Gastrocnemius medialis (tissue), 4 donors: ENCODE data around the gene AGPS. TPM values are rescaled to one million over a fixed set of nuclear protein-coding genes. Genes with fewer than 3 reads are reported as not detected.
"Not testable (repeated sequence)": the region's sequence is repeated elsewhere in the genome, so short reads cannot be mapped to it uniquely, and the experiment has no call there.

ENCODE experiments used
- ATAC-seq, 2 donors: fragments of 150-250 bp; one replicate each; pipeline ENCODE4 v1.9.1; 2016
- DNase-seq, 2 donors: peaks; one replicate each; pipeline ENCODE4 v3.0.0-alpha.2; 2019
- H3K27ac ChIP-seq, 4 donors: fragments of 200-600 bp; sonication (generic); 1 replicate in 1 of 4; 2 replicates in 3 of 4; pipeline ENCODE4 v1.5.1; 2016 to 2018; ENCODE audit warnings: mild to moderate bottlenecking in 2 of 4, moderate library complexity in 1 of 4
- H3K27me3 ChIP-seq, 3 donors: fragments of 200-600 bp; sonication (generic) in 2 of 3; 1 replicate in 1 of 3; 2 replicates in 2 of 3; pipeline versions ENCODE4 v1.5.1 to v1.6.0; 2016 to 2019; ENCODE audit warnings: mild to moderate bottlenecking in 1 of 3, moderate library complexity in 1 of 3
- H3K36me3 ChIP-seq, 2 donors: fragments of 200-600 bp; sonication (generic) in 1 of 2; one replicate each; pipeline ENCODE4 v1.5.1; 2017 to 2018
- H3K4me1 ChIP-seq, 2 donors: fragments of 200-600 bp; sonication (generic) in 1 of 2; one replicate each; pipeline ENCODE4 v1.5.1; 2016 to 2017; ENCODE audit warnings: mild to moderate bottlenecking in 2 of 2
- H3K4me3 ChIP-seq, 4 donors: fragments of 200-600 bp; sonication (generic) in 3 of 4; 1 replicate in 1 of 4; 2 replicates in 3 of 4; pipeline ENCODE4 v1.5.1; 2016 to 2019; ENCODE audit warnings: mild to moderate bottlenecking in 2 of 4
- H3K9me3 ChIP-seq, 3 donors: fragments of 200-600 bp; sonication (generic) in 2 of 3; 1 replicate in 1 of 3; 2 replicates in 2 of 3; pipeline ENCODE4 v1.5.1; 2016 to 2019
- CTCF ChIP-seq, 5 experiments: fragments of 450-650 bp in 3 of 5; fragments of 200-600 bp in 2 of 5; sonication (generic) in 2 of 5; IDR thresholded peaks in 4 of 5; conservative IDR thresholded peaks in 1 of 5; 1 replicate in 4 of 5; 2 replicates in 1 of 5; pipeline ENCODE4 v1.5.1; 2016 to 2019; ENCODE audit warnings: antibody characterized with exemption in 5 of 5, mild to moderate bottlenecking in 3 of 5, moderate library complexity in 3 of 5
- POLR2A ChIP-seq, 2 donors: fragments of 450-650 bp; IDR thresholded peaks; one replicate each; pipeline ENCODE4 v1.6.1; 2017; ENCODE audit warnings: antibody characterized with exemption in 2 of 2, mild to moderate bottlenecking in 2 of 2, moderate library complexity in 2 of 2
- in situ Hi-C, 4 donors: fragments of 200-750 bp; cut with MboI; loops; one replicate each; pipeline versions ENCODE4 v1.15.0 to v1.8.0; 2017; ENCODE audit warnings: low sequenced_read_pairs in 4 of 4
- intact Hi-C: fragments of 100-400 bp; cut with DNase I; formaldehyde crosslinking; loops from one replicate; pipeline ENCODE4 v1.15.1; 2023; ENCODE audit warnings: low total_unique reads
- total RNA-seq, 4 donors: library from RNA; depleted of rRNA; stranded (reverse); fragments of >200 nt; gene quantifications; one replicate each; pipeline versions ENCODE4 v1.1.0 to v1.2.3, GENCODE V29; 2016

AGPS gene
- total RNA-seq, 4 donors from 2014 or later: 23.1 to 30.9 (median 26.2) TPM

GRCh38 chr2:177347570-177347969 is 45.0 kb upstream of the AGPS start:
- no peak overlapping the region for H3K27ac ChIP-seq
- DNase-seq (no peak), ATAC-seq (no peak)
- no peak overlapping the region for H3K4me3 ChIP-seq
- H3K4me1 ChIP-seq: no peaks in the 10 kb centered on the region
- in situ Hi-C loops: loop anchor here in 2 of 4 donors (25.0 kb wide), 2 partner anchors 265 to 390 kb away; a partner anchor contains a TSS
- intact Hi-C loops: no loop called here
- no peaks in the 10 kb centered on the region for H3K9me3 ChIP-seq
- H3K36me3 ChIP-seq: no peaks in the 10 kb centered on the region
- no peak for TF ChIP-seq CTCF (IDR thresholded peaks at IDR 0.05 in 4 of 5, conservative IDR thresholded peaks at IDR 0.05 in 1 of 5)
- TF ChIP-seq POLR2A (IDR thresholded peaks at IDR 0.05): no peak
- no peaks in the 10 kb centered on the region for H3K27me3 ChIP-seq

GRCh38 chr2:177348118-177348654 is 44.4 kb upstream of the AGPS start:
- Histone ChIP-seq H3K4me3 (no peak overlapping the region), H3K4me1 (no peaks in the 10 kb centered on the region), H3K27ac (no peak overlapping the region), H3K27me3 (no peaks in the 10 kb centered on the region), H3K36me3 (no peaks in the 10 kb centered on the region), H3K9me3 (no peaks in the 10 kb centered on the region)
- in situ Hi-C loops: loop anchor here in 2 of 4 donors (25.0 kb wide), 2 partner anchors 264 to 389 kb away; a partner anchor contains a TSS
- no peak for DNase-seq
- no peak for ATAC-seq
- TF ChIP-seq POLR2A (IDR thresholded peaks at IDR 0.05): no peak
- TF ChIP-seq CTCF (IDR thresholded peaks at IDR 0.05 in 4 of 5, conservative IDR thresholded peaks at IDR 0.05 in 1 of 5): no peak
- intact Hi-C loops: no loop called here

GRCh38 chr2:177348733-177349693 is 43.6 kb upstream of the AGPS start:
- TF ChIP-seq CTCF (IDR thresholded peaks at IDR 0.05 in 4 of 5, conservative IDR thresholded peaks at IDR 0.05 in 1 of 5) (no peak), POLR2A (IDR thresholded peaks at IDR 0.05) (no peak)
- no peak overlapping the region for H3K27ac ChIP-seq
- intact Hi-C loops: no loop called here
- no peak for DNase-seq
- H3K27me3 ChIP-seq: no peaks in the 10 kb centered on the region
- no peaks in the 10 kb centered on the region for H3K9me3 ChIP-seq
- H3K36me3 ChIP-seq: no peaks in the 10 kb centered on the region
- in situ Hi-C loops: loop anchor here in 2 of 4 donors (25.0 kb wide), 2 partner anchors 263 to 388 kb away; a partner anchor contains a TSS
- no peak overlapping the region for H3K4me3 ChIP-seq
- H3K4me1 ChIP-seq: no peaks in the 10 kb centered on the region
- no peak for ATAC-seq

- H3K9me3 ChIP-seq, ATAC-seq, DNase-seq, H3K4me1 ChIP-seq, H3K36me3 ChIP-seq, H3K27me3 ChIP-seq, in situ Hi-C loops, H3K4me3 ChIP-seq, H3K27ac ChIP-seq, intact Hi-C loops: not testable (repeated sequence)
Observed at GRCh38 chr2:177350624-177351023, 41.9 kb upstream of the AGPS start.

- H3K27ac ChIP-seq, H3K9me3 ChIP-seq, DNase-seq, intact Hi-C loops, ATAC-seq, H3K4me1 ChIP-seq, H3K27me3 ChIP-seq, in situ Hi-C loops, H3K36me3 ChIP-seq, H3K4me3 ChIP-seq: not testable (repeated sequence)
Observed at GRCh38 chr2:177351121-177351520, 41.5 kb upstream of the AGPS start.
